ENCODE results near the gene ATXN2.
"Not testable (repeated sequence)": the region's sequence is repeated elsewhere in the genome, so short reads cannot be mapped to it uniquely, and the experiment has no call there.

The ATXN2 gene, protein sequence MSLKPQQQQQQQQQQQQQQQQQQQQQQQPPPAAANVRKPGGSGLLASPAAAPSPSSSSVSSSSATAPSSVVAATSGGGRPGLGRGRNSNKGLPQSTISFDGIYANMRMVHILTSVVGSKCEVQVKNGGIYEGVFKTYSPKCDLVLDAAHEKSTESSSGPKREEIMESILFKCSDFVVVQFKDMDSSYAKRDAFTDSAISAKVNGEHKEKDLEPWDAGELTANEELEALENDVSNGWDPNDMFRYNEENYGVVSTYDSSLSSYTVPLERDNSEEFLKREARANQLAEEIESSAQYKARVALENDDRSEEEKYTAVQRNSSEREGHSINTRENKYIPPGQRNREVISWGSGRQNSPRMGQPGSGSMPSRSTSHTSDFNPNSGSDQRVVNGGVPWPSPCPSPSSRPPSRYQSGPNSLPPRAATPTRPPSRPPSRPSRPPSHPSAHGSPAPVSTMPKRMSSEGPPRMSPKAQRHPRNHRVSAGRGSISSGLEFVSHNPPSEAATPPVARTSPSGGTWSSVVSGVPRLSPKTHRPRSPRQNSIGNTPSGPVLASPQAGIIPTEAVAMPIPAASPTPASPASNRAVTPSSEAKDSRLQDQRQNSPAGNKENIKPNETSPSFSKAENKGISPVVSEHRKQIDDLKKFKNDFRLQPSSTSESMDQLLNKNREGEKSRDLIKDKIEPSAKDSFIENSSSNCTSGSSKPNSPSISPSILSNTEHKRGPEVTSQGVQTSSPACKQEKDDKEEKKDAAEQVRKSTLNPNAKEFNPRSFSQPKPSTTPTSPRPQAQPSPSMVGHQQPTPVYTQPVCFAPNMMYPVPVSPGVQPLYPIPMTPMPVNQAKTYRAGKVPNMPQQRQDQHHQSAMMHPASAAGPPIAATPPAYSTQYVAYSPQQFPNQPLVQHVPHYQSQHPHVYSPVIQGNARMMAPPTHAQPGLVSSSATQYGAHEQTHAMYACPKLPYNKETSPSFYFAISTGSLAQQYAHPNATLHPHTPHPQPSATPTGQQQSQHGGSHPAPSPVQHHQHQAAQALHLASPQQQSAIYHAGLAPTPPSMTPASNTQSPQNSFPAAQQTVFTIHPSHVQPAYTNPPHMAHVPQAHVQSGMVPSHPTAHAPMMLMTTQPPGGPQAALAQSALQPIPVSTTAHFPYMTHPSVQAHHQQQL

DNA sequence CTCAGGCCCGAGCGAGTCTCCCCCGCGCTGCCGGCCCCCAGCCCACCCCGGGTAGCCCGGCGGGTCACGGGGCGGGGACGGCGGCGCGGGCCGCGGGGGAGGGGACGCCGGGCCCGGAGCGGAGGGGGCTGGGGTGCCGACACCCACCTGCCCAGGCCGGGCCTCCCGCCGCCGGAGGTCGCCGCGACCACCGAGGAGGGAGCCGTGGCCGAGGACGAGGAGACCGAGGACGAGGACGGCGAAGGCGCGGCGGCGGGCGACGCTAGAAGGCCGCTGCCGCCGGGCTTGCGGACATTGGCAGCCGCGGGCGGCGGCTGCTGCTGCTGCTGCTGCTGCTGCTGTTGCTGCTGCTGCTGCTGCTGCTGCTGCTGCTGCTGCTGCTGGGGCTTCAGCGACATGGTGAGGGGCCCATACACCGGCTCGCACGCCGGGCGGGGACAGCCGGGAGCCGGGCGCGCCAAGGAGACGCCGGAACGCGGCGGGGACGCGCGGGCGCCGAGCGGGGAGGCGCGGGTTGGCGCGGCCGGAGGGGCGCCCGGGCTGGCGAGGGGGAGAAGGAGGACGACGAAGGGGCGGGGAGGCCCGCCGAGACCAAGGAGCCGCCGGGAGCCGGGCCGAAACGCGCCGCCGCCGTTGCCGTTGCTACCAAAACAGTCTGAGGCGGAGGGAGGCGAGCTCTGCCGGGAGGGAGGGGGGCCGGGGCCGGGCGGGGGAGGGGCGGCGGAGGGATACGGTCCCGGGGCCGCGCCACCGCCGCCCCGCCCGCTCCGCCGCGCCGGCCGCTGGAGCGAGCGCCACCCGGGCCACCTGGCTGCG is at the start of gene ATXN2:
ATXN2 (minus strand) TSS at position 679 of the 816 bp plus-strand sequence; CDS start at position 398, 281 bp downstream.
- DNase-seq (ENCODE audit: low read depth) = peak; percentile 49

DNA sequence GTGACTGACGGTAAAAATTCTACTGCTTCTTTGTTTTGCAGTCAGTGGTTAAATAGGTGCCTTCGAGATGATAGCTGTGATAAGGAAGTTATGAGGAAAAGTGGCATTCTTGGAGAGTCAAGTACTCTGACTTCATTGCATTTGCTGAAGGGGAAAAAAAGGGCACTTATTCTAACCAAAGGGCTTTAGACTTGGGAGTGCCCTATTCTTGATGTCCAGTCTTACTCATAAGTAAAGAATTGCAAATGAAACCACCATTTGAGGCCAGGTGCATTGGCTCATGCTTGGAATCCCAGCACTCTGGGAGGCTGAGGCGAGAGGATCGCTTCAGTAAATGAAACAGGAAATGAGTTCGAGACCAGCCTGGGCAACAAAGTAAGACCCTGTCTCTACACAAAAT is 46.3 kb upstream of the ATXN2 start:
- no peak for DNase-seq (ENCODE audit: low read depth)

DNA sequence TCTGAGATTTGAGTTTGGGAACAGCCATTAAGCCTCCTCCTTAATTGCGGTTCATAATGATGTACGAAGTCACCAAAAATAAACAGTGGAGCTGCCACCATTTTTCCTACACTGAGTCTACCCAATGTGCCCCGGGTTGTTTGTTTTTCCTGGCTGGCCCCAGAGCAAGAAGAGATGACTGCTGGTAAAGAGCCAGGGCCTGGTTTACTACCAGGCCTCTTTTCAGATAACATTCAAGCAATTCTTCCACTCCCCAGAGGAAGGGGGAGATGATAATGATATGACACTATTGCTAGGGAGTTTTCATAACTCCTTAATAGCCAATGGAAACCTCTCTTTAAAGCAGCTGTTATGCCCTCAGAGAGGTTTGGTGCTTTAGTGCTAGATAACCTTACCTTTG is 44.3 kb upstream of the ATXN2 start:
- no peak for DNase-seq (ENCODE audit: low read depth)

DNA sequence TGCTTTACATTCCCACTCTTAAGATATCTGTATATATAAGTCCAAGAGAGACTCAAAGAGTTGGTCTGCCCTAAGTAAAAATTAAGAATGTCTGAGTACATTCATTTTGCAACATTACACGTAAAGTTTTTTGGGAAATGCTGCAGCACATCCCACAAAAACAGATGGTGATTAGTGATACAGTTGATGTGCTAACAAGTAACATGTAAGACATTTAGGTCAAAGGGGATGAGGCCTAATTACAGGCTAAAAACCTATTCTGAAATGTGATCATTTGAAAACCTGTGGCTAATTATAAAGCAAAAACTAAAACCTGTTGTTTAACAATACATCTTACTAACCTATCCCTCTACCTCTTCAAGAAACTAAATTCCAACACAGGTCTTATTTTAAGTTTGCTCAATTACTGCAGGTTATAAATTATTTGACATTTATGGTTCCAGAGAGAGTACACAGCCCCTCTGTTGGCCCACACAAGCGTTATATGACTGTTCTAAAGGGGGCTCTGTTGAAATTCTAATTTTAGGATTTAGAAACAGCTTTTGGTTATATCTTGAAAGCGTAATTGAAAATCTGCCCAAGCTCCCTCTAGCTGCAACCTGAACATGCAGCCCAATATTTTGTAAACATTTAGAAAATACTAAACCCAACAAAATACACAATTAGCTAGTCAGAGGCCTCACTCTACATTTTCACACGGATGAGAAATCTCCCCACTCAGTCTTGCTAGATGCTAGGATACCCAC is 43.7 kb upstream of the ATXN2 start:
- DNase-seq (ENCODE audit: low read depth) = no peak

DNA sequence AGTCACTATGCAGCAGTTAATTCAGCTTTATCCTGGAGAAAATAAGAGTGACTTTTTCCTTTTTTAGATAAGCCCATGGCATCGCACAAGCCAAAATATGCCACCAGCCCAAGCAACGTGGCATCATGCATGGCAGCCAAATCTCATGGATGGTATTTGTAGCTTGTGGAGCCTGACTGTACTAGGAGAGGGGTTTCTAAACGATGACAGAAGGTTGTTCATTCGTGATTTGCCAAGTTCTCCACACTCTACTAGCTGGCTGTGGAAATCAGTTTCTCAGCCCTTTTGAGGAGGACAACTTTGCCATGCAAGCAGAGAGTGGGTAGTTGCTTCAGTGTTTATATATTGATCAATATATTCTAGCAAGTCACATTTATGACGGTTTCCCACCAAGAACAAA is 41.4 kb upstream of the ATXN2 start:
- no peak for DNase-seq (ENCODE audit: low read depth)

DNA sequence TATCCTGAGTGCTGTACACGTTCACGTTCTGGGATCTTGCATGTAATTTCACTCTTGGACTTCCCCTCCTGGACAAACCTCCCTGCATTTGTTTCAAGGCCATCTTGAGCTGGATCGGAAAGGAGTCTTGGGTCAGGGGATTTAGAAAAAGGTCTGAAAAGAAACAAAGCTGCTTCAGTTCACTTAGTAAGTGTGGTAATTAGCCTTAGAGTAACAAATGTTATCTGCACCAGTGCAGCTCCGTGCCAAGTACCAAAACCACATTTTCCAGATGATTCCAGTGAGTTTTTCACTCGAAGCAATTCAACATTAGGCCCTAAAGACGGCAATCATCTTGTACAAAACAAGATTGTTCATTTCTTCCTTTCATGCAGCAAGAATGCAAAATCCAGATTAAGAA is 39.4 kb upstream of the ATXN2 start:
- DNase-seq (ENCODE audit: low read depth) = no peak

DNA sequence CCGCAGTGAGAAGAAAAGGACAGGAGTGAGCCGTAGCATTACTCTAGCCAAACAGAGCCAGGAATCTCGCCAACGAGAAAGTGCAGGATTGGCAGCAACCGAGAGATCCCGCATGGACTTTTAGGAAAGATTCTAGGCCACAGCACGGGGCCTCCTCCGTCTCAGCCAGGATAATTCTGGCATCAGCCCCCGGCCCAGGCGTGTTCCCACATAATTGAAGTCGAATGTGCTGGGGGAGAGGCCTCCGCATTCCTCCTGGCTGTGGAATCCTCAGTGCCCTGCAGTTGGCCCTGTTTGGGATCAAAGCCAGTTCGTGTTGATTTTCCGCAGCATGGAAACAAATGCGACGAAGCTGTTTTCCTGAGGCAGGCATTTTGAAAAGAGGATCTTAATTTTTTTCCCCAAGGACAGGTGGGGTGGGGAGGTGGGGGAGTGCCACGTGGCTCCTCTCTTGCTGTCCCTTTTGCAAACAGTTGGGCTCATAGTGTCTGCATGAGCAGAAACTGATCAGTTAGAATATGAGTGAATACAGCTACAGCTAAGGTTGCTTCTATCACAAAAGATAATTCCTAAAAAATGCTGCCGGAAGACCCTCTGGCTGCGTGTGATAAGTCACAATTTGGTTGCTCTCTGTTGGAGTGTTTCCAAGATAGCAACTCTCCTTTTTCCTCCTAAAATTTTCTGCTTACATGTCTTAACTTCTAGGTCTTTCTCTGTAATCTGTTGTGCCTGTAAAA is 37.3 kb upstream of the ATXN2 start:
- no peak for DNase-seq (ENCODE audit: low read depth)

DNA sequence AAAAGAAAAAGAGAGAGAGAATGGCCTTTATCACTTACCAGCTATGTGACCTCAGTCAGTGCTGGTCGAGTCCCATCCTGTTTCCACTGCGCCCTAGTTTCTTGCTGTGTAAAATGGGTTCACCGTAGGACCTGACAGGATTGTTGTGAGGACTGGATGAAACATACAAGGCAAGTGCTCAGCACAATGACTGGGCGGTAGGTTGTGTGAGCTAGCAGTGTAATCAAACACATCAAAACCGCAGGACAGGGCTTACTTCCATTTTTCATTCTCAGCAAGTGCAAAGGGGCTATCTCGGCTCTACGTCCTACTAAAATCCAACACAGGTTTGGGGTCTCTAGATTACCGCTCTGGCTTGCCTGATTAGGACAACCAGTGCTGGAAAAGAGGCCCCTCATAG is 36.4 kb upstream of the ATXN2 start:
- no peak for DNase-seq (ENCODE audit: low read depth)

DNA sequence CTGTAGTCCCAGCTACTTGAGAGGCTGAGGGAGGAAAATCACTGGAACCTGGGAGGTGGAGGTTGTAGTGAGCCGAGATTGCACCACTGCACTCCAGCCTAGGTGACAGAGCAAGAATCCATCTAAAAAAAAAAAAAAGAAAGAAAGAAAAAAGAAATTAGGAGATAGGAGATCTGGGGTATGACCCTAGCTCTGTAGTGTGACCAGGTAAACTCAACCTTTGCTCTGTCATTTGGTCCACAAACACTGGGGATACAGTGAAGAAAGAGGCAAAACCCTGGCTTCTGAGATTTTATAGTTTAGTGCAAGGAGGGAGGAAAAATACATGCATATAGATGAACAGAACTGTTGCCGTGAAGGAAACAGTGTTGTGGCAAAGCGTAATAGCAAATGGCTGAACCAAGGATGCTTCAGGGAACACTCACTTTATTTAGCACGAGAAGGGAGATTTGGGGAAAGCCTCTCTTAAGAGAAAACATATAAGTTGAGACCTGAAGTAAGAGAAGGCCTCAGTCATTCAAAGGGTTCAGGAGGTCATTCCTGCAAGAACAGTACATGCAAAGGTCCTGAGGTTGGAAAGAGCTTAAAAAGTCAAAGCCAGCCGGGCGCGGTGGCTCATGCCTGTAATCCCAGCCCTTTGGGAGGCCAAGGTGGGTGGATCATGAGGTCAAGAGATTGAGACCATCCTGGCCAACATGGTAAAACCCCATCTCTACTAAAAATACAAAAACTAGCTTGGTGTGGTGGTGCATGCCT is 29.6 kb upstream of the ATXN2 start:
- no peak for DNase-seq (ENCODE audit: low read depth)

DNA sequence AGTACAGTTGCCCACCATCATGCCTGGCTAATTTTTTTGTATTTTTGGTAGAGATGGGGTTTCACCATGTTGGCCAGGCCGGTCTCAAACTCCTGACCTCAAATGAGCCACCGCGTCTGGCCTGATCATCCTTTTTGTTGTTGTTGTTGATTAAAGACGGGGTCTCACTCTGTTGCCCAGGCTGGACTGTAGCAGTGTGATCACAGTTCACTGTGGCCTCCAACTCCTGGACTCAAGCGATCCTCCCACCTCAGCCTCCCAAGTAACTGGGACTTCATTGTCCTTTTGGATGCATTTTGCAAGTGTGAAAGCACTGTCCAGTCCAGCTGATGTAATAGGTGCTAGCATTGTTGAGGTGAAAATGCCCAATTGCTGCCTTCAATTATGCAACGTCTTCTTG is 27.1 kb upstream of the ATXN2 start:
- DNase-seq (ENCODE audit: low read depth) = no peak

DNA sequence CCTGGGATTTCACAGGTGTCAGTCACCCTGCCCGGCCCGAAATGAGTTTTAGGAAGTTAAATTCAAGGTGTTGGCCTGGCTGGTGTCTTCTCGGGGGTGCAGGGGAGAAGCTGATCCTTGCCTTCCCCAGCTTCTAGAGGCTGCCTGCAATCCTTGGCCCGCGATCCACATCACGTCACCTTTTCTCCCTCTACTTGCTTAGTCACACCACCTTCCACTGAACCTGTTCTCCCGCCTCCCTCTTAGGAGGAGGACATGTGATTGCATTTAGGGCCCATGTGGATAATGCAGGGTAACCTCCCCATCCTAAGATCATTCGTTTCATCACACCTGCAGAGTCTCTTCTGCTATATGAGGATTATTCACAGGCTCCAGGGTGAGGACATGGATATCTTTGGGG is 25.4 kb upstream of the ATXN2 start:
- no peak for DNase-seq (ENCODE audit: low read depth)

DNA sequence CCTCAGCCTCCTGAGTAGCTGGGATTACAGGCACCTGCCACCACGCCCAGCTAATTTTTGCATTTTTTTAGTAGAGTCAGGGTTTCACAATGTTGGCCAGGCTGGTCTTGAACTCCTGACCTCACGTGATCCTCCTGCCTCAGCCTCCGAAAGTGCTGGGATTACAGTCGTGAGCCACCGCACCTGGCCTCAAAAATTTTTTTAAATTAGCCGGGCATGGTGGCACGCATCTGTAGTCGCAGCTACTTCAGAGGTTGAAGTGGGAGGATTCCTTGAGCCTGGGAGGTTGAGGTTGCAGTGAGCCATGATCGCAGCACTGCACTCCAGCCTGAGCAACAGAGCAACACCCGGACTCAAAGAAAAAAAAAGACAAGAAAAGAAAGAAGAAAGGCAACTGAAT is 18.7 kb upstream of the ATXN2 start:
- not testable (repeated sequence) for DNase-seq (ENCODE audit: low read depth)

DNA sequence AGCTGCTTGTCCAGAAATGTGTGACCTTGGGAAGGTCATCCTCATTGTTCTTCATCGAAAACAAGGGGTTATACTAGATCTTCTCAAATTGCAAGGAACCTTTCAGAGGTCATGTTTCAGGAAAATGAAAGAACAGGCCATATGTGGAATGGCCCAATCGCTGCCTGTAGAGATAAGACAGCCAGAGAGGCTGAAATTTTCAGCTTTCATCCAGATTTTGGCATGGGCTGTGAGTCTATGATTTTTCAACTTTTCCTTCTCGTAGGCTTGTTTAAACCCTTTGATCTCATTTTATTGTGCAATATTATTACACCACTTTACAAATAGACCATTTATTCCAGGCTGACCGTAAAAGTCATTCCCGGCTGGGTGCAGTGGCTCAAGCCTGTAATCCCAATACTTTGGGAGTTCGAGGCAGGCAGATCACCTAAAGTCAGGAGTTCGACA is 17.1 kb upstream of the ATXN2 start:
- DNase-seq (ENCODE audit: low read depth) = no peak

DNA sequence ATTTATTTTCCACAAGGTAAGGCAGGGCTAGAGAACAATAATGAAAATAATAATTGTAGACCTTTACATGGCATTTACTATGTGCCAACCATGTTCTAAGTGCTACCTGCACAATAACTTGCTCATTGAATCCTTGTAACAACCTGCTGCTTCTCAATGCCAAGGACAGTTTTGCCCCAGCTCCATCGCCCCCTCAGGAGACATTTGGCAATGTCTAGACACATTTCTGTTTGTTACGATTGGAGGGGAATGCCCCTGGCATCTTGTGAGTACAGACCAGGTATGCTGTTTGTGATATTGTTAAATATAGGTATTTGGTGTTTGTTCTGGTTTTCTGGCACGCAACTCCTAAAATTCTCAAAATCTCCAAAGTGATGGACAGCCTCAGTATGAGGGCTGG is 8.1 kb upstream of the ATXN2 start:
- no peak for DNase-seq (ENCODE audit: low read depth)

DNA sequence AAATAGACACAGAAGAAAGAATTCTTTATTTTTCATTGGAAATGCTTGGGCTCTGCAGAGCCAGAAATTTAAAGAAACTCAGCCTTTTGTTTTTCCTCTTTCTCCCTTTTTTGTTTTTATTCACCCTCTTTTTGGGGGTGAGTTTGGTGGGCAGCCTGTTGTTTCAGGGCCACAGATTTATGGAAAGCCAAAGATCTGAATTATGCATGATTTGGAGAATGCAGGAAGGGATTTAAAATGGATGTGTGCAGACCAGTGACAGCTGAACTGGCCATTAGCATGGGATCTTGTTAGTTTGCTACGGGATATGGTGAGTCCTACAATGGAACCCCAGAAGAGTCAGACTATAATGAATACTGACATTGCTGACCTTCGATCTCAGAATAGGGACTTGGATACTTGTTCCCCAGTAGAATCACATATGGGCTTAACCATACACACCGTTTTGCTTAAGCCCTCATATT is 7.7 kb upstream of the ATXN2 start:
- no peak for DNase-seq (ENCODE audit: low read depth)

DNA sequence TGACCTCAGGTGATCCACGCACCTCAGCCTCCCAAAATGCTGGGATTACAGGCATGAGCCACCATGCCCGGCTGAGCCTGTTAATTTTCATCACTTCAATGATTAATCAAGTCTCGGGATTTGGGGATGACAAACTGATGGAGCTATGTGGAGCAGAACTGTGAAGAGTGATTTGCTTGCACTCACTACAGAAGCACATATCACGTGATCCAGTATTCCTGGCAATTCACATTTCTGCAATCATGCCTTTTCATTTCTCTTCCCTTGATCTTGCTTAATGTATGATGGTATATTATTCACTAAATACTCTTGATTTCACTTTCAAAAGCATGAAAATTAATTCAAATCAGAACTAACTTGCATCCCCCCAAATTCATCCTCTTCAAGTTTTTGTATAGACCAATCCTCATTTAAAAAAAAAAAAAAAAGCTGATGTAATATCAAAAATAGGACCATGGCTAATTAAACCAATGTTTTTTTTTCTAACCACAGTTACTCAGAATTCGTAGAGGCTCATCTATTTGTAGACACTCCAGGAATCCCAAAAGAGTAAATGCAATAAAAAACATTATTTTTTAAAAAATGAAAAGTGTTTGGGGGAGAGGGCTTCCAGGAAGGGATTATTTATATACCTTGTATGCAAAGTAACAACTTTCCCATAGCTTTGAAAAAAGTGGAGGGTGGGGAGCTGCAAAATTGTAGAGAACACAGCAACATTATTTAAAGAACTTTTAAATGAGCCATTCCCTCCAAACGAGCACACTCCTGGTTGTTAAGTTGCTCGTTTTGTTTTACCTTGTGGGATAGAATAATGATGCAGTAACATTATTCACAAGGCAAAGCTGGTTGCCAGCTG is 7.0 kb upstream of the ATXN2 start:
- DNase-seq (ENCODE audit: low read depth) = no peak

DNA sequence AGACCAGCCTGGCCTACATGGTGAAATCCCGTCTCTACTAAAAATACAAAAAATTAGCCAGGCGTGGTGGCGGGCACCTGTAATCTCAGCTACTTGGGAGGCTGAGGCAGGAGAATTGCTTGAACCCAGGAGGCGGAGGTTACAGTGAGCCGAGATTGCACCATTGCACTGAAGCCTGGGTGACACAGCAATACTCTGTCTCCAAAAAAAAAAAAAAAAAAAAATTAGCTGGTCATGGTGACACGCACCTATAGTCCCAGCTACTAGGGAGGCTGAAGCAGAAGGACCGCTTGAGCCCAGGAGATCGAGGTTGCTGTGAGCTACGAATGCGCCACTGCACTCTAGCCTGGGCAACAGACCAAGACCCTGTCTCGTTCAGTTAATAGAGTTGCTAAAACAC is 3.7 kb upstream of the ATXN2 start:
- DNase-seq (ENCODE audit: low read depth) = not testable (repeated sequence)

DNA sequence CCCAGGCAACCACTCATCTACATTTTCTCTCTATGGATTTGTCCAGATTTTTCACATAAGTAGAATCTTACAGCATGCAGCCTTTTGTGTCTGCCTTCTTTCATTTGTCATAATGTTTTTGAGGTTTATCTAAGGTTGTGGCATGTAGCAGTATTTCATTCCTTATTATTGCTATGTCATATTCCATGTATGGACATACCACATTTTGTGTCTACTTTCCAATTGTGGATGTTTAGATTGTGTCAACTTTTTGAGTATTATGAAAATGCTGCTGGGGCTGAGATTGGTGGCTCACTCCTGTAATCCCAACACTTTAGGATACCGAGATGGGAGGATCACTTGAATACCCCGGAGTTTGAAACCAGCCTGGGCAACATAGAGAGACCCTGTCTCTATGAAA is 3.2 kb upstream of the ATXN2 start:
- no peak for DNase-seq (ENCODE audit: low read depth)

All from stimulated activated CD8-positive, alpha-beta memory T cell treated with anti-CD3 and anti-CD28 coated beads, Interleukin-12 subunit alpha, Interleukin-12 subunit beta, amount 100 ng/mL, for 1 hour (primary cell).